SK-N-SH treated with all-trans-retinoic acid at 6 μM for 48 hours (cell line): ENCODE measurements around the gene PRKAG2.

Source experiments
- BACH2 ChIP-seq: fragments of 250-450 bp; sonication (Bioruptor Pico); IDR thresholded peaks from 2 replicates; pipeline ENCODE4 v1.9.0; 2021; ENCODE audit warnings: mild to moderate bottlenecking, borderline replicate concordance
- ESRRG ChIP-seq: fragments of 250-450 bp; sonication (Bioruptor Pico); IDR thresholded peaks from 2 replicates; pipeline ENCODE4 v1.6.1; 2021; ENCODE audit warnings: mild to moderate bottlenecking
- PPARA ChIP-seq: fragments of 250-450 bp; sonication (Bioruptor Pico); IDR thresholded peaks from 2 replicates; pipeline ENCODE4 v1.5.0; 2020; ENCODE audit warnings: mild to moderate bottlenecking, borderline replicate concordance
- ZC3H10 ChIP-seq: fragments of 250-450 bp; sonication (Bioruptor Pico); IDR thresholded peaks from 2 replicates; pipeline ENCODE4 v1.5.1; 2021; ENCODE audit warnings: mild to moderate bottlenecking, moderate library complexity

DNA sequence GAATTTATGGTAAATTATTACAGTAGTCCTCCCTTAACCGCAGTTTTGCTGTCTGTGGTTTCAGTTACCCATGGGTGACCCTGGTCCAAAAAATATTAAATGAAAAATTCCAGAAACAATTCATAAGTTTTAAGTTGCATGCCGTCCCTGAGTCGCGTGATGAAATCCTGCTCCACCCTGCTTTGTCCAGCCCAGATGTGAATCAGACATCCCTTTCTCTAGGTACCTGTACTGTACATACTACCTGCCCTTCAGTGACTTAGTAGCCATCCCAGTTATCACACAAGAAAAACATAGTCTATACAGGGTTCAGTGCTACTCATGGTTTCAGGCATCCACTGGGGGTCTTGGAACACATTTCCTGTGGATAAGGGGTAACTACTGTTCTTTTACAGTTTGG, 336.8 kb downstream of the PRKAG2 start:
- no peak for TF ChIP-seq ZC3H10 (CRISPR knock-in tag)
- no peak for TF ChIP-seq BACH2 (CRISPR knock-in tag)
- no peak for TF ChIP-seq ESRRG (CRISPR knock-in tag)
- TF ChIP-seq PPARA (CRISPR knock-in tag): no peak
